Measurements from ENCODE around the gene NCS1. TPM values are rescaled to one million over a fixed set of nuclear protein-coding genes. Genes with fewer than 3 reads are reported as not detected.

NCS1 gene
- total and polyA plus RNA-seq, 9 of the 15 experiments (the other 6 are each of a cell fraction or from before 2014, with no cell fraction given): 0.28 to 27.0 (median 9.6) TPM

GRCh38 chr9:130186051-130186450, 13.8 kb downstream of the NCS1 start:
- no TSS peak for BruUV-seq (replicated peaks)
- ATAC-seq (no peak), FAIRE-seq (no peak), DNase-seq (ENCODE audit: extremely low read depth in 1 of 4, low spot score in 3 of 4) (no peak)
- H3K9ac ChIP-seq (ENCODE audit: insufficient read depth in 1 of 2, low read depth in 2 of 2, low read length in 2 of 2): peak overlapping the region in 1 of 2 experiments; percentile 74; a peak in 3 of 4 replicates
- CTCF ChIA-PET (ENCODE audit: low intra/inter-chr PET ratio): no interaction called here
- no peaks in the 10 kb centered on the region for H3K9me1 ChIP-seq (ENCODE audit: control insufficient read depth, insufficient read depth, low read length)
- peaks cover 17 to 78% of the 10 kb centered on the region in 2 experiments; a peak in 4 of 5 replicates for H3K4me1 ChIP-seq (replicated peaks in 1 of 2; ENCODE audit: control insufficient read depth in 2 of 2, insufficient read depth in 2 of 2, low read length in 2 of 2)
- POLR2A ChIA-PET: interaction anchor here (0.9 kb wide), 1 partner anchor 11 kb away, joined by 3 read pairs; no protein-coding TSS in a partner anchor
- H4K20me1 ChIP-seq (replicated peaks; ENCODE audit: control insufficient read depth, insufficient read depth, low read length): peaks cover 12% of the 10 kb centered on the region
- intact Hi-C loops (cut with micrococcal nuclease): no loop called here
- H3K9me3 ChIP-seq (replicated peaks; ENCODE audit: control insufficient read depth, insufficient read depth, low read depth, low read length): no peaks in the 10 kb centered on the region
- in situ Hi-C loops (cut with MboI): no loop called here
- peaks cover 34% of the 10 kb centered on the region for H3K79me2 ChIP-seq (ENCODE audit: control insufficient read depth, insufficient read depth, low read length)
- no peak overlapping the region for H3K4me2 ChIP-seq (ENCODE audit: insufficient read depth, low read length)
- H3K27me3 ChIP-seq (ENCODE audit: control insufficient read depth in 2 of 2, insufficient read depth in 2 of 2, low read length in 2 of 2): no peaks in the 10 kb centered on the region
- H2AFZ ChIP-seq (ENCODE audit: low read depth, low read length): no peak overlapping the region
- no peaks in the 10 kb centered on the region for H3K36me3 ChIP-seq (ENCODE audit: control insufficient read depth, insufficient read depth, low read length)
- 59% methylated on average over 6 of the region's 6 CpGs for WGBS (ENCODE audit: insufficient coverage, low coverage, missing lambda C conversion rate)
- H3K4me3 ChIP-seq: no peak overlapping the region
- H3K27ac ChIP-seq (ENCODE audit: extremely low read depth, low read depth, low read length): peak overlapping the region; percentile 6; the same call in 1 of the 3 replicates
- TF ChIP-seq TAF9B (IDR thresholded peaks at IDR 0.05; ENCODE audit: partially characterized antibody) (no peak), BCOR (IDR thresholded peaks at IDR 0.05) (peak; percentile 83), ZNF717 (CRISPR knock-in tag; IDR thresholded peaks at IDR 0.05) (no peak), NR1H2 (CRISPR knock-in tag; IDR thresholded peaks at IDR 0.05) (no peak), EWSR1 (IDR thresholded peaks at IDR 0.05; ENCODE audit: borderline replicate concordance, low read depth, partially characterized antibody) (no peak), MAFF (IDR thresholded peaks at IDR 0.05; ENCODE audit: low read length) (no peak), RBM25 (IDR thresholded peaks at IDR 0.05; ENCODE audit: low read depth, low read length, severe bottlenecking) (peak; percentile 64), BRCA1 (IDR thresholded peaks at IDR 0.05) (no peak), BRCA1 (CRISPR knock-in tag; IDR thresholded peaks at IDR 0.05) (no peak), MCM3 (IDR thresholded peaks at IDR 0.05) (no peak), BDP1 (IDR thresholded peaks at IDR 0.05; ENCODE audit: insufficient read depth, insufficient read length) (no peak), ZNF121 (CRISPR knock-in tag; conservative IDR thresholded peaks at IDR 0.05) (no peak)
- TF ChIP-seq, protein P1, sequence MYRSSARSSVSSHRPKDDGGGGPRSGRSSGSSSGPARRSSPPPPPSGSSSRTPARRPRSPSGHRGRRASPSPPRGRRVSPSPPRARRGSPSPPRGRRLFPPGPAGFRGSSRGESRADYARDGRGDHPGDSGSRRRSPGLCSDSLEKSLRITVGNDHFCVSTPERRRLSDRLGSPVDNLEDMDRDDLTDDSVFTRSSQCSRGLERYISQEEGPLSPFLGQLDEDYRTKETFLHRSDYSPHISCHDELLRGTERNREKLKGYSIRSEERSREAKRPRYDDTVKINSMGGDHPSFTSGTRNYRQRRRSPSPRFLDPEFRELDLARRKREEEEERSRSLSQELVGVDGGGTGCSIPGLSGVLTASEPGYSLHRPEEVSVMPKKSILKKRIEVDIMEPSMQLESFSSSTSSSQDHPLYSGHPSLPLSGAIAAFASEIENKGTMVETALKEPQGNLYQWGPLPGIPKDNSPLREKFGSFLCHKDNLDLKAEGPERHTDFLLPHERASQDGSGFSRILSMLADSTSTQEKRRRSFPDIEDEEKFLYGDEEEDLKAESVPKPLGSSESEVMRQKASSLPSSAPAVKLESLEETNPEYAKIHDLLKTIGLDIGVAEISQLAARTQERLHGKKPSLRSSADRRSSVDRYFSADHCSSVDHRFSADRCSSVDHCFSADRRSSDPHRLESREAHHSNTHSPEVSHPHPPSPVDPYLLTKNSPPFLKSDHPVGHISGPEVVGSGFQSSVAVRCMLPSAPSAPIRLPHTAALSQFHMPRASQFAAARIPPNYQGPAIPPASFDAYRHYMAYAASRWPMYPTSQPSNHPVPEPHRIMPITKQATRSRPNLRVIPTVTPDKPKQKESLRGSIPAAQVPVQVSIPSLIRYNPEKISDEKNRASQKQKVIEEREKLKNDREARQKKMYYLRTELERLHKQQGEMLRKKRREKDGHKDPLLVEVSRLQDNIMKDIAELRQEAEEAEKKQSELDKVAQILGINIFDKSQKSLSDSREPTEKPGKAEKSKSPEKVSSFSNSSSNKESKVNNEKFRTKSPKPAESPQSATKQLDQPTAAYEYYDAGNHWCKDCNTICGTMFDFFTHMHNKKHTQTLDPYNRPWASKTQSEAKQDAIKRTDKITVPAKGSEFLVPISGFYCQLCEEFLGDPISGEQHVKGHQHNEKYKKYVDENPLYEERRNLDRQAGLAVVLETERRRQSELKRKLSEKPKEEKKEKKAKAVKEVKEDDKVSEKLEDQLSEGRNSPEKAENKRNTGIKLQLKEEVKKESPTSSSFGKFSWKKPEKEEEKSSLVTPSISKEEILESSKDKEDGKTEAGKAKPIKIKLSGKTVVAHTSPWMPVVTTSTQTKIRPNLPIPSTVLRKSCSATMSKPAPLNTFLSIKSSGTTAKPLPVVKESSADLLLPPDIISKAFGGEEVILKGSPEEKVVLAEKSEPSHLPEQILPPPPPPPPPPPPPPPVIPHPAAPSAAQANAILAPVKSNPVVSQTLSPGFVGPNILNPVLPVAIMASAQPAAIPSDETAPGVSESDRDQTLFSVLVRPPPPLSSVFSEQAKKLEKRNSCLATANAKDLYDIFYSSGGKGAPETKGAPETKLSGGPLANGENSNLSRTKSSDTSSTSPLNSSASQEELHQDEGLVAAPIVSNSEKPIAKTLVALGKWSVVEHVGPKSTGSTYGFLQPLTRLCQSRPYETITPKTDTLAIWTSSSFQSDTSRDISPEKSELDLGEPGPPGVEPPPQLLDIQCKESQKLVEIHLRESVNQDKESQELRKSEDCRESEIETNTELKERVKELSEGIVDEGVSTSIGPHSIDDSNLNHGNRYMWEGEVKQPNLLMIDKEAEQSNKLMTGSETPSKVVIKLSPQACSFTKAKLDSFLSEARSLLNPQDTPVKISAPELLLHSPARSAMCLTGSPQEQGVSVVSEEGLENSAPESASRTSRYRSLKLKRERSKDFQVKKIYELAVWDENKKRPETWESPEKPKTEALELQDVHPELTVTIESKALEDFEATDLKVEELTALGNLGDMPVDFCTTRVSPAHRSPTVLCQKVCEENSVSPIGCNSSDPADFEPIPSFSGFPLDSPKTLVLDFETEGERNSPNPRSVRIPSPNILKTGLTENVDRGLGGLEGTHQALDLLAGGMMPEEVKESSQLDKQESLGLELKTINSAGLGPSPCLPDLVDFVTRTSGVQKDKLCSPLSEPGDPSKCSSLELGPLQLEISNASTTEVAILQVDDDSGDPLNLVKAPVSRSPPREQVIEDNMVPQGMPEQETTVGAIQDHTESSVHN (IDR thresholded peaks at IDR 0.05; ENCODE audit: borderline replicate concordance in 1 of 2, low read depth in 1 of 2): no peak

Measured in K562 (cell line).